ENCODE measurements around the gene CNTN4.

CNTN4 gene

GRCh38 chr3:3082234-3082924 lies 983.7 kb downstream of the CNTN4 start:
- H3K27ac ChIP-seq (ENCODE audit: low read length, poor library complexity, severe bottlenecking) = no peak overlapping the region
- no peak overlapping the region for H2AK5ac ChIP-seq (ENCODE audit: low read length, severe bottlenecking)
- no peak overlapping the region for H3K9ac ChIP-seq (ENCODE audit: low read length)
- no peak overlapping the region for H2BK12ac ChIP-seq (ENCODE audit: low read length in 2 of 2)
- H3K27me3 ChIP-seq (ENCODE audit: control insufficient read depth in 1 of 2, insufficient read depth in 1 of 2, low read length in 2 of 2) = no peaks in the 10 kb centered on the region
- no peak overlapping the region for H4K8ac ChIP-seq (ENCODE audit: low read length)
- 75% methylated on average over 1 of the region's 2 CpGs for WGBS
- no peak overlapping the region for H3K4me3 ChIP-seq (ENCODE audit: insufficient read depth in 1 of 2, low read depth in 1 of 2, low read length in 2 of 2)
- H3K79me1 ChIP-seq (replicated peaks; ENCODE audit: low read length, poor library complexity, severe bottlenecking) = no peaks in the 10 kb centered on the region
- no peaks in the 10 kb centered on the region for H3K4me1 ChIP-seq (ENCODE audit: control insufficient read depth, insufficient read depth, low read depth, low read length)
- no peaks in the 10 kb centered on the region for H3K36me3 ChIP-seq (ENCODE audit: control insufficient read depth in 1 of 2, insufficient read depth in 2 of 2, low read depth in 1 of 2, low read length in 2 of 2)
- DNase-seq = no peak
- H2AFZ ChIP-seq (ENCODE audit: low read depth, low read length) = no peak overlapping the region
- H3K18ac ChIP-seq (ENCODE audit: low read depth in 1 of 2, low read length in 2 of 2) = no peak overlapping the region
- no peak overlapping the region for H3K14ac ChIP-seq (ENCODE audit: low read length in 2 of 2)
- H4K91ac ChIP-seq (ENCODE audit: low read length) = no peak overlapping the region
- no peak overlapping the region for H2BK5ac ChIP-seq (ENCODE audit: low read depth, low read length, poor library complexity, severe bottlenecking)
- no peak overlapping the region for H3K4me2 ChIP-seq (ENCODE audit: low read length, poor library complexity, severe bottlenecking)
- H3K23ac ChIP-seq (ENCODE audit: low read length in 2 of 2) = no peak overlapping the region
- H2BK15ac ChIP-seq (ENCODE audit: low read depth, poor library complexity, severe bottlenecking) = no peak overlapping the region
- no peaks in the 10 kb centered on the region for H3K9me3 ChIP-seq (ENCODE audit: control insufficient read depth, low read length)
- H3K4ac ChIP-seq (ENCODE audit: low read depth in 1 of 2, low read length in 2 of 2) = no peak overlapping the region
- no peak overlapping the region for H2BK120ac ChIP-seq (ENCODE audit: low read depth, low read length)

GRCh38 chr3:3084890-3085289 lies 986.2 kb downstream of the CNTN4 start:
- Histone ChIP-seq H2BK5ac (ENCODE audit: low read depth, low read length, poor library complexity, severe bottlenecking) (no peak overlapping the region), H3K79me1 (replicated peaks; ENCODE audit: low read length, poor library complexity, severe bottlenecking) (no peaks in the 10 kb centered on the region), H3K4ac (ENCODE audit: low read depth in 1 of 2, low read length in 2 of 2) (no peak overlapping the region), H2AFZ (ENCODE audit: low read depth, low read length) (no peak overlapping the region), H3K4me3 (ENCODE audit: insufficient read depth in 1 of 2, low read depth in 1 of 2, low read length in 2 of 2) (no peak overlapping the region), H3K14ac (ENCODE audit: low read length in 2 of 2) (peak overlapping the region in 1 of 2 experiments; percentile 81), H3K9me3 (ENCODE audit: control insufficient read depth, low read length) (no peaks in the 10 kb centered on the region), H2BK12ac (ENCODE audit: low read length in 2 of 2) (no peak overlapping the region), H3K4me1 (ENCODE audit: control insufficient read depth, insufficient read depth, low read depth, low read length) (no peaks in the 10 kb centered on the region), H3K9ac (ENCODE audit: low read length) (no peak overlapping the region), H3K18ac (ENCODE audit: low read depth in 1 of 2, low read length in 2 of 2) (no peak overlapping the region), H3K27me3 (ENCODE audit: control insufficient read depth in 1 of 2, insufficient read depth in 1 of 2, low read length in 2 of 2) (no peaks in the 10 kb centered on the region), H2BK15ac (ENCODE audit: low read depth, poor library complexity, severe bottlenecking) (no peak overlapping the region), H4K8ac (ENCODE audit: low read length) (no peak overlapping the region), H2AK5ac (ENCODE audit: low read length, severe bottlenecking) (no peak overlapping the region), H3K27ac (ENCODE audit: low read length, poor library complexity, severe bottlenecking) (no peak overlapping the region), H4K91ac (ENCODE audit: low read length) (no peak overlapping the region), H3K23ac (ENCODE audit: low read length in 2 of 2) (no peak overlapping the region), H2BK120ac (ENCODE audit: low read depth, low read length) (no peak overlapping the region), H3K36me3 (ENCODE audit: control insufficient read depth in 1 of 2, insufficient read depth in 2 of 2, low read depth in 1 of 2, low read length in 2 of 2) (no peaks in the 10 kb centered on the region), H3K4me2 (ENCODE audit: low read length, poor library complexity, severe bottlenecking) (no peak overlapping the region)
- 77% methylated on average over 3 of the region's 3 CpGs for WGBS
- no peak for DNase-seq

GRCh38 chr3:3085782-3086181 lies 987.1 kb downstream of the CNTN4 start:
- Histone ChIP-seq H2BK12ac (ENCODE audit: low read length in 2 of 2) (no peak overlapping the region), H3K14ac (ENCODE audit: low read length in 2 of 2) (no peak overlapping the region), H4K91ac (ENCODE audit: low read length) (no peak overlapping the region), H3K18ac (ENCODE audit: low read depth in 1 of 2, low read length in 2 of 2) (no peak overlapping the region), H3K36me3 (ENCODE audit: control insufficient read depth in 1 of 2, insufficient read depth in 2 of 2, low read depth in 1 of 2, low read length in 2 of 2) (no peaks in the 10 kb centered on the region), H3K27me3 (ENCODE audit: control insufficient read depth in 1 of 2, insufficient read depth in 1 of 2, low read length in 2 of 2) (no peaks in the 10 kb centered on the region), H3K23ac (ENCODE audit: low read length in 2 of 2) (no peak overlapping the region), H3K9ac (ENCODE audit: low read length) (no peak overlapping the region), H3K27ac (ENCODE audit: low read length, poor library complexity, severe bottlenecking) (no peak overlapping the region), H3K4me1 (ENCODE audit: control insufficient read depth, insufficient read depth, low read depth, low read length) (no peaks in the 10 kb centered on the region), H2BK5ac (ENCODE audit: low read depth, low read length, poor library complexity, severe bottlenecking) (no peak overlapping the region), H3K4me2 (ENCODE audit: low read length, poor library complexity, severe bottlenecking) (no peak overlapping the region), H3K9me3 (ENCODE audit: control insufficient read depth, low read length) (no peaks in the 10 kb centered on the region), H3K4ac (ENCODE audit: low read depth in 1 of 2, low read length in 2 of 2) (no peak overlapping the region), H2AFZ (ENCODE audit: low read depth, low read length) (no peak overlapping the region), H2AK5ac (ENCODE audit: low read length, severe bottlenecking) (no peak overlapping the region), H4K8ac (ENCODE audit: low read length) (no peak overlapping the region), H3K4me3 (ENCODE audit: insufficient read depth in 1 of 2, low read depth in 1 of 2, low read length in 2 of 2) (no peak overlapping the region), H3K79me1 (replicated peaks; ENCODE audit: low read length, poor library complexity, severe bottlenecking) (no peaks in the 10 kb centered on the region), H2BK15ac (ENCODE audit: low read depth, poor library complexity, severe bottlenecking) (no peak overlapping the region), H2BK120ac (ENCODE audit: low read depth, low read length) (no peak overlapping the region)
- DNase-seq = no peak
- WGBS = 76% methylated on average over 6 of the region's 6 CpGs

- Histone ChIP-seq H3K27me3 (ENCODE audit: control insufficient read depth in 1 of 2, insufficient read depth in 1 of 2, low read length in 2 of 2) (no peaks in the 10 kb centered on the region), H3K9me3 (ENCODE audit: control insufficient read depth, low read length) (no peaks in the 10 kb centered on the region), H3K79me1 (replicated peaks; ENCODE audit: low read length, poor library complexity, severe bottlenecking) (no peaks in the 10 kb centered on the region), H2BK15ac (ENCODE audit: low read depth, poor library complexity, severe bottlenecking) (no peak overlapping the region), H3K4me3 (ENCODE audit: insufficient read depth in 1 of 2, low read depth in 1 of 2, low read length in 2 of 2) (no peak overlapping the region), H3K23ac (ENCODE audit: low read length in 2 of 2) (no peak overlapping the region), H2AK5ac (ENCODE audit: low read length, severe bottlenecking) (no peak overlapping the region), H2BK120ac (ENCODE audit: low read depth, low read length) (no peak overlapping the region), H3K4ac (ENCODE audit: low read depth in 1 of 2, low read length in 2 of 2) (no peak overlapping the region), H2BK12ac (ENCODE audit: low read length in 2 of 2) (no peak overlapping the region), H4K91ac (ENCODE audit: low read length) (no peak overlapping the region), H3K4me1 (ENCODE audit: control insufficient read depth, insufficient read depth, low read depth, low read length) (no peaks in the 10 kb centered on the region), H3K18ac (ENCODE audit: low read depth in 1 of 2, low read length in 2 of 2) (no peak overlapping the region), H2BK5ac (ENCODE audit: low read depth, low read length, poor library complexity, severe bottlenecking) (no peak overlapping the region), H2AFZ (ENCODE audit: low read depth, low read length) (no peak overlapping the region), H3K9ac (ENCODE audit: low read length) (no peak overlapping the region), H3K4me2 (ENCODE audit: low read length, poor library complexity, severe bottlenecking) (no peak overlapping the region), H3K14ac (ENCODE audit: low read length in 2 of 2) (no peak overlapping the region), H3K36me3 (ENCODE audit: control insufficient read depth in 1 of 2, insufficient read depth in 2 of 2, low read depth in 1 of 2, low read length in 2 of 2) (no peaks in the 10 kb centered on the region), H4K8ac (ENCODE audit: low read length) (no peak overlapping the region), H3K27ac (ENCODE audit: low read length, poor library complexity, severe bottlenecking) (no peak overlapping the region)
- 76% methylated on average over 6 of the region's 6 CpGs for WGBS
- no peak for DNase-seq
These were observed 987.6 kb downstream of the CNTN4 start for GRCh38 chr3:3086239-3086638.
